Endodermal cell (in vitro differentiated cells): ENCODE data around the gene PYROXD2. TPM values are rescaled to one million over a fixed set of nuclear protein-coding genes. Genes with fewer than 3 reads are reported as not detected.

Source experiments
- DNase-seq: peaks from one replicate; pipeline ENCODE4 v3.0.0-alpha.2; 2017
- H3K27ac ChIP-seq: 2 replicates; pipeline ENCODE4 v1.5.1; 2013; ENCODE audit warnings: mild to moderate bottlenecking, low read depth, low read length, moderate library complexity
- H3K27me3 ChIP-seq: 2 replicates; pipeline ENCODE4 v1.6.1; 2013; ENCODE audit warnings: mild to moderate bottlenecking, low read length, moderate library complexity; ENCODE audit not compliant: insufficient read depth, control insufficient read depth, poor library complexity, severe bottlenecking
- H3K36me3 ChIP-seq: 2 replicates; pipeline ENCODE4 v1.7.0; 2013; ENCODE audit warnings: mild to moderate bottlenecking, low read length, moderate library complexity; ENCODE audit not compliant: control insufficient read depth, insufficient read depth
- H3K4me1 ChIP-seq: one replicate; pipeline ENCODE4 v1.7.0; 2013; ENCODE audit warnings: low read length; ENCODE audit not compliant: control insufficient read depth, insufficient read depth
- H3K4me3 ChIP-seq: 2 replicates; pipeline ENCODE4 v1.5.1; 2013; ENCODE audit warnings: mild to moderate bottlenecking, low read length, moderate library complexity
- H3K9ac ChIP-seq: 2 replicates; pipeline ENCODE4 v1.6.1; 2013; ENCODE audit warnings: mild to moderate bottlenecking, low read length, moderate library complexity; ENCODE audit not compliant: poor library complexity, severe bottlenecking; ENCODE audit errors: extremely low read depth
- H3K9me3 ChIP-seq: 2 replicates; pipeline ENCODE4 v1.6.1; 2013; ENCODE audit warnings: mild to moderate bottlenecking, low read length, moderate library complexity; ENCODE audit not compliant: control insufficient read depth
- H3K27ac Mint-ChIP-seq: 2 replicates; pipeline ENCODE4 v1.8.0; 2020; ENCODE audit warnings: mixed read lengths
- H3K27me3 Mint-ChIP-seq: 2 replicates; pipeline ENCODE4 v1.8.0; 2021; ENCODE audit warnings: mild to moderate bottlenecking, mixed read lengths; ENCODE audit not compliant: insufficient read depth
- H3K36me3 Mint-ChIP-seq: 2 replicates; pipeline ENCODE4 v1.8.0; 2020; ENCODE audit warnings: low read depth, mixed read lengths
- H3K4me1 Mint-ChIP-seq: 2 replicates; pipeline ENCODE4 v1.8.0; 2020; ENCODE audit warnings: mixed read lengths
- H3K4me3 Mint-ChIP-seq: 2 replicates; pipeline ENCODE4 v1.8.0; 2020; ENCODE audit warnings: mild to moderate bottlenecking, moderate library complexity, mixed read lengths
- H3K9me3 Mint-ChIP-seq: 2 replicates; pipeline ENCODE4 v1.8.0; 2020; ENCODE audit warnings: mild to moderate bottlenecking, mixed read lengths
- CTCF ChIP-seq: fragments of 200-600 bp; sonication (generic); conservative IDR thresholded peaks from 2 replicates; pipeline ENCODE4 v1.5.0; 2021; ENCODE audit warnings: antibody characterized with exemption, mild to moderate bottlenecking
- WGBS, 2 experiments: methylation state at CpG; one replicate each; pipeline versions ENCODE4 v1.1.5 to v1.1.7; 2013; ENCODE audit warnings: missing lambda C conversion rate in 2 of 2, mixed read lengths in 1 of 2; ENCODE audit not compliant: insufficient coverage in 1 of 2, insufficient read length in 1 of 2; 5-methylcytosine and 5-hydroxymethylcytosine counted together
- total RNA-seq, 2 donors: library from RNA; stranded (reverse); fragmentation: NEBNext Ultra II Directional in 1 of 2; extraction: Animal tissue kit (Norgen Biotek cat#: 25700) in 1 of 2; gene quantifications; 2 replicates in 1 of 2; 3 replicates in 1 of 2; pipeline ENCODE4 v1.2.1, GENCODE V29; 2021

PYROXD2 gene
- total RNA-seq, 2 donors from 2014 or later = 9.2 to 9.5 TPM

GRCh38 chr10:98340940-98341310 is 74.1 kb downstream of the PYROXD2 start:
- no peaks in the 10 kb centered on the region for H3K4me1 Mint-ChIP-seq
- no peaks in the 10 kb centered on the region for H3K36me3 ChIP-seq
- WGBS, 2 experiments = 73 to 82% methylated on average over 2 of the region's 2 CpGs
- no peak overlapping the region for H3K27ac Mint-ChIP-seq
- H3K9me3 Mint-ChIP-seq = no peaks in the 10 kb centered on the region
- H3K4me1 ChIP-seq = no peaks in the 10 kb centered on the region
- no peak overlapping the region for H3K27ac ChIP-seq
- H3K9me3 ChIP-seq = no peaks in the 10 kb centered on the region
- no peaks in the 10 kb centered on the region for H3K27me3 Mint-ChIP-seq
- no peak overlapping the region for H3K9ac ChIP-seq
- DNase-seq = no peak
- peak; percentile 26 for TF ChIP-seq CTCF
- no peak overlapping the region for H3K4me3 ChIP-seq
- no peaks in the 10 kb centered on the region for H3K36me3 Mint-ChIP-seq
- no peak overlapping the region for H3K4me3 Mint-ChIP-seq
- no peaks in the 10 kb centered on the region for H3K27me3 ChIP-seq

DNA sequence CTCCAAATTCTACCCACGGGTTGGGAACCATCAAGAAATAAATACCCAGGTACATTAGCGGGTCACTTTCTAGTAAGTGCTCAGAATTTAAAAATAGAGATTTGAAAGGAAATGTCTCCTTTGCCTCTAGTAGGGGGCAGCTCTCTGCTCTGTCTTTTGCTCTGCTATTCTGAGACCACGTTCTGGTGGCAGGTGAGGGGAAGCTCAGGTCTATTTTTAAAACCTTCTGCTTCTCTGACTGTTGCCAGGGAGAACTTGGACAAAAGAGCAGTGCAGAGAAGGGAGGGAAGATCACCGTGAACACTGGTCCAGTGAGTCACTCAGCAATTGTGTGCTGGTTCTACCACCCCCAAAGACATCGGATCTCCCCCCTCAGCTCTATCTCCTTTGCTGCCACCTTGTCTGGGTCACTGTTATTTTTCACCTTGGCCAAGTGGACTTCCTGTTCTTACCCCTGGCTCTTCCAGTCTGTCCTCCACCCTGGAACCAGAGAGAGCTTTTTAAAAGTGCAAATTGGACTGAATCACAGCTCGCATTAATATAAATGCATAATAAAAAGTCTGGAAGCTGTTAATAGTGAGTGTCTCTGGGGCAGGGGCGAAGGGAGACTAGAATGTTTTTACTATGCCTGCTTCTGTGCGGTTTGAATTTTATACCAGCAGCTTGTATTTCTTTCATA is 74.6 kb downstream of the PYROXD2 start:
- H3K4me1 Mint-ChIP-seq = no peaks in the 10 kb centered on the region
- Histone ChIP-seq H3K4me1 (no peaks in the 10 kb centered on the region), H3K27ac (no peak overlapping the region), H3K9me3 (no peaks in the 10 kb centered on the region), H3K4me3 (no peak overlapping the region), H3K36me3 (no peaks in the 10 kb centered on the region), H3K9ac (no peak overlapping the region), H3K27me3 (no peaks in the 10 kb centered on the region)
- H3K4me3 Mint-ChIP-seq = no peak overlapping the region
- no peaks in the 10 kb centered on the region for H3K9me3 Mint-ChIP-seq
- no peak for TF ChIP-seq CTCF
- no peaks in the 10 kb centered on the region for H3K27me3 Mint-ChIP-seq
- no peak for DNase-seq
- H3K27ac Mint-ChIP-seq = no peak overlapping the region
- 80 to 83% methylated on average over 4 to 8 of the region's 8 CpGs for WGBS, 2 experiments
- H3K36me3 Mint-ChIP-seq = no peaks in the 10 kb centered on the region

GRCh38 chr10:98339799-98340198 is 75.2 kb downstream of the PYROXD2 start:
- no peaks in the 10 kb centered on the region for H3K27me3 ChIP-seq
- H3K4me1 ChIP-seq = no peaks in the 10 kb centered on the region
- 87 to 98% methylated on average over 4 to 5 of the region's 5 CpGs for WGBS, 2 experiments
- Mint-ChIP-seq H3K27ac (no peak overlapping the region), H3K27me3 (no peaks in the 10 kb centered on the region), H3K4me3 (no peak overlapping the region), H3K9me3 (no peaks in the 10 kb centered on the region), H3K36me3 (no peaks in the 10 kb centered on the region), H3K4me1 (no peaks in the 10 kb centered on the region)
- H3K9me3 ChIP-seq = no peaks in the 10 kb centered on the region
- no peak overlapping the region for H3K4me3 ChIP-seq
- H3K36me3 ChIP-seq = no peaks in the 10 kb centered on the region
- no peak overlapping the region for H3K27ac ChIP-seq
- DNase-seq = no peak
- TF ChIP-seq CTCF = no peak
- H3K9ac ChIP-seq = no peak overlapping the region
